BJ (cell line): ENCODE results near the gene ZNF548. TPM values are rescaled to one million over a fixed set of nuclear protein-coding genes. Genes with fewer than 3 reads are reported as not detected.

Experiments used
- CTCF ChIA-PET: fragments of 350-600 bp; formaldehyde crosslinking; extraction: SDS; loops from one replicate; lab custom pipeline; 2021; ENCODE audit warnings: antibody characterized with exemption, inconsistent platforms; lab: Yijun Ruan, JAX
- POLR2A ChIA-PET: fragments of 300-600 bp; sonication (Branson Sonifier 250); formaldehyde crosslinking; extraction: SDS; loops from one replicate; lab custom pipeline; 2021; ENCODE audit warnings: antibody characterized with exemption; lab: Charles Lee
- DNase-seq: peaks from one replicate; pipeline ENCODE4 v3.0.0-alpha.2; 2011; ENCODE audit warnings: low read depth
- H3K27me3 ChIP-seq: 2 replicates; pipeline ENCODE4 v1.6.0; 2011; ENCODE audit warnings: low read length; ENCODE audit not compliant: control insufficient read depth, insufficient read depth
- H3K36me3 ChIP-seq: 2 replicates; pipeline ENCODE4 v1.5.1; 2011; ENCODE audit warnings: low read length; ENCODE audit not compliant: control insufficient read depth, insufficient read depth
- H3K4me3 ChIP-seq: 2 replicates; pipeline ENCODE4 v1.5.1; 2011; ENCODE audit warnings: low read depth, mild to moderate bottlenecking, control low read depth, low read length
- CTCF ChIP-seq: IDR thresholded peaks from 2 replicates; pipeline ENCODE4 v1.5.1; 2011; ENCODE audit warnings: low read depth, mild to moderate bottlenecking, control low read depth, inconsistent platforms, low read length, moderate library complexity; ENCODE audit not compliant: insufficient read depth
- polyA plus RNA-seq: library from polyadenylated mRNA; depleted of rRNA; stranded (reverse); fragments of >200 nt; gene quantifications from 2 replicates; pipeline ENCODE4 v1.2.3, GENCODE V29; 2011

Gene ZNF548
- polyA plus RNA-seq, 1 experiment = 12.7 TPM

DNA sequence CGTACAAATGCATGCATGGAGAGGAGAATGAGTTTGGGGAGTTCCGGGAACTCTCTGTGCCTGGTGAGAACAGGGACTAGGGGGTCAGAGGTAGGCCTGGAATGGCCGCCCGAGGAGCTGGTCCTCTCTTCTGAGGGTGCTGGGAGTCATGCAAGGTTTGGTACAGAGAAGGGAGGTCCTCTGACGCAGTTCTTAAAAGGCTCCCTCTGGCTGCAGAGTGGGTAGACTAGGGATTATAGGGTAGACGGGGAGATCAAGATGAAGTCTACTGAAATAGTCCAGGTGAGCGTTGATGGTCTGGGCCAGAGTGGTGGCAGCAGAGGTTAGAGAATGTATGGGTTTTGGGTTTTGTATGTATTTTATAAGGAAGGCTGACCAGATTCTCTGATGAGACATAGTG is 37.8 kb upstream of the ZNF548 start:
- H3K4me3 ChIP-seq = peak overlapping the region; percentile 99
- CTCF ChIA-PET = no interaction called here
- POLR2A ChIA-PET = no interaction called here
- no peaks in the 10 kb centered on the region for H3K27me3 ChIP-seq
- DNase-seq = no peak
- TF ChIP-seq CTCF = no peak
- H3K36me3 ChIP-seq = peaks cover 11% of the 10 kb centered on the region

- CTCF ChIA-PET = no interaction called here
- Histone ChIP-seq H3K4me3 (no peak overlapping the region), H3K36me3 (peaks cover 17% of the 10 kb centered on the region), H3K27me3 (no peaks in the 10 kb centered on the region)
- POLR2A ChIA-PET = no interaction called here
- DNase-seq = no peak
- TF ChIP-seq CTCF = no peak
Measured at GRCh38 chr19:57355916-57356315, 33.7 kb upstream of the ZNF548 start.

GRCh38 chr19:57357406-57357805 is 32.2 kb upstream of the ZNF548 start:
- H3K27me3 ChIP-seq = no peaks in the 10 kb centered on the region
- H3K4me3 ChIP-seq = no peak overlapping the region
- peaks cover 17% of the 10 kb centered on the region for H3K36me3 ChIP-seq
- CTCF ChIA-PET = interaction anchor here (0.7 kb wide), 1 partner anchor 79 kb away, joined by 4 read pairs; no protein-coding TSS in a partner anchor
- DNase-seq = no peak
- POLR2A ChIA-PET = no interaction called here
- no peak for TF ChIP-seq CTCF

GRCh38 chr19:57359300-57359699 is 30.4 kb upstream of the ZNF548 start:
- ChIA-PET CTCF (no interaction called here), POLR2A (no interaction called here)
- no peak overlapping the region for H3K4me3 ChIP-seq
- no peak for DNase-seq
- H3K27me3 ChIP-seq = no peaks in the 10 kb centered on the region
- H3K36me3 ChIP-seq = peaks cover 17% of the 10 kb centered on the region
- TF ChIP-seq CTCF = no peak

DNA sequence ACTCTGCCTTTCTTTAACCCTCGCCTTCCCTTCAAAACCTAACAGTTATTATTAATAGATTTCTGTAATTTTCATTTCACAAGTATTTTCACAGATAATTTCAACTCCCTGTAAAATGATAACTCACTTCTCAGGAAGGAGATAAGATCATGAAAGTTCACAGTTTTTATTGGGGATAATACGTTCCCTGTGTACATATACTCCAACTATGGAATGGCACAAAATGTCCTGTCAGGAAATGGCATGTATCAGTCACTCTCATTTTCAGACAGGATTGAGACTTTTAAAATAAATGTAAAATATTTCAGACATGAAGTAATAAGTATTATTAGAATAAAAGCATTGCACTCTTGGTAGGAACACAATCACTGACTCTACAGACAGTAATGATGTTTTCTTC is 27.2 kb upstream of the ZNF548 start:
- Histone ChIP-seq H3K27me3 (no peaks in the 10 kb centered on the region), H3K4me3 (peak overlapping the region; percentile 48), H3K36me3 (peaks cover 2% of the 10 kb centered on the region)
- no peak for DNase-seq
- CTCF ChIA-PET = no interaction called here
- TF ChIP-seq CTCF = no peak
- POLR2A ChIA-PET = interaction anchor here (0.6 to 1.3 kb wide), 2 partner anchors 12 to 27 kb away, joined by 3 to 4 read pairs; partner anchors contain the start of genes ZNF304 and ZNF548
